Esophagus muscularis mucosa (tissue), 4 donors: ENCODE results near the gene CNGA1. TPM values are rescaled to one million over a fixed set of nuclear protein-coding genes. Genes with fewer than 3 reads are reported as not detected.

ENCODE experiments used
- DNase-seq: peaks from one replicate; pipeline ENCODE4 v3.0.0-alpha.2; 2017; ENCODE audit errors: extremely low spot score
- H3K27ac ChIP-seq, 4 donors: fragments of 200-600 bp; sonication (generic); replicated peaks in 1 of 4; 1 replicate in 3 of 4; 2 replicates in 1 of 4; pipeline ENCODE4 v1.5.1; 2016 to 2019; ENCODE audit warnings: mild to moderate bottlenecking in 1 of 4
- H3K27me3 ChIP-seq, 4 donors: fragments of 200-600 bp; sonication (generic); one replicate each; pipeline versions ENCODE4 v1.5.1 to v1.6.0; 2016 to 2019
- H3K36me3 ChIP-seq, 4 donors: fragments of 200-600 bp; sonication (generic); one replicate each; pipeline ENCODE4 v1.5.1; 2016 to 2019
- H3K4me1 ChIP-seq, 4 donors: fragments of 200-600 bp; sonication (generic); one replicate each; pipeline ENCODE4 v1.5.1; 2016 to 2019
- H3K4me3 ChIP-seq, 4 donors: fragments of 200-600 bp; sonication (generic); 1 replicate in 2 of 4; 2 replicates in 2 of 4; pipeline ENCODE4 v1.5.1; 2016 to 2019; ENCODE audit warnings: mild to moderate bottlenecking in 4 of 4, moderate library complexity in 1 of 4
- H3K9me3 ChIP-seq, 4 donors: fragments of 200-600 bp; sonication (generic); 1 replicate in 3 of 4; 2 replicates in 1 of 4; pipeline ENCODE4 v1.5.1; 2016 to 2019
- EP300 ChIP-seq: sonication (generic); formaldehyde crosslinking; IDR thresholded peaks from one replicate; pipeline ENCODE4 v1.6.1; 2017; ENCODE audit warnings: antibody characterized with exemption
- POLR2A ChIP-seq: fragments of 450-650 bp; IDR thresholded peaks from one replicate; pipeline ENCODE4 v1.6.1; 2017; ENCODE audit warnings: antibody characterized with exemption, moderate library complexity, mild to moderate bottlenecking, low read depth
- POLR2AphosphoS5 ChIP-seq, 2 donors: sonication (generic); formaldehyde crosslinking; IDR thresholded peaks; one replicate each; pipeline ENCODE4 v1.6.1; 2017; ENCODE audit warnings: antibody characterized with exemption in 2 of 2
- WGBS: methylation state at CpG from one replicate; pipeline ENCODE4 v1.1.5; 2018; 5-methylcytosine and 5-hydroxymethylcytosine counted together
- intact Hi-C: fragments of 100-400 bp; cut with DNase I; formaldehyde crosslinking; loops from one replicate; pipeline ENCODE4 v1.15.1; 2023
- total RNA-seq, 4 donors: library from RNA; depleted of rRNA; stranded (reverse); fragments of >200 nt; gene quantifications; one replicate each; pipeline versions ENCODE4 v1.1.0 to v1.2.1, GENCODE V29; 2016
- TF ChIP-seq, protein P1 (sequence below), 3 experiments: fragments of 200-600 bp in 2 of 3; fragments of 450-650 bp in 1 of 3; sonication (generic) in 2 of 3; IDR thresholded peaks; one replicate each; pipeline ENCODE4 v1.5.1; 2017 to 2019; ENCODE audit warnings: antibody characterized with exemption in 3 of 3, mild to moderate bottlenecking in 2 of 3, moderate library complexity in 1 of 3

The CNGA1 gene
- total RNA-seq, 4 donors from 2014 or later, result 0.33 to 4.0 TPM; not detected in 2

DNA sequence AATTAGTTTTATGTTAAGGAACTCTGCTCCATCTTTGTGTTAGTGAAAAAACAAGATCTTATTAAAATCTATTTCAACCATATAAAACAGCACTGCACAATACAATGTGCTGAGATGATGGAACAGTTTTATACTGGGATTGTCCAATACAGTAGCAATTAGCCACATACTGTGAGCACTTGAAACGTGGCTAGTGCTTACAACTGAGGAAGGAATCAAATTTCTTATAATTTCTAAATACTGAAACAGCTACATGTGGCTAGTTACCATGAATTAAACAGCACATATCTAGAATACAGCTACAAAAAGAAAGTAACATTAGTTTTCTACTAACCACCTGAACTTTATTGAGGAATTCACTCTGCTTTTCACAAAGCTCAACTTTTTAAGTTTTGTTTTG is 116.8 kb downstream of the CNGA1 start:
- Histone ChIP-seq H3K27ac (no peak overlapping the region), H3K27me3 (no peaks in the 10 kb centered on the region), H3K36me3 (peaks cover 45 to 96% (median 72%) of the 10 kb centered on the region in 4 donors), H3K4me1 (no peaks in the 10 kb centered on the region), H3K4me3 (no peak overlapping the region), H3K9me3 (no peaks in the 10 kb centered on the region)
- DNase-seq, result no peak
- intact Hi-C loops, result no loop called here
- 76% methylated on average over 1 of the region's 1 CpG for WGBS
- TF ChIP-seq POLR2AphosphoS5 (IDR thresholded peaks at IDR 0.05) (no peak), EP300 (no peak), POLR2A (no peak)
- TF ChIP-seq, protein P1, sequence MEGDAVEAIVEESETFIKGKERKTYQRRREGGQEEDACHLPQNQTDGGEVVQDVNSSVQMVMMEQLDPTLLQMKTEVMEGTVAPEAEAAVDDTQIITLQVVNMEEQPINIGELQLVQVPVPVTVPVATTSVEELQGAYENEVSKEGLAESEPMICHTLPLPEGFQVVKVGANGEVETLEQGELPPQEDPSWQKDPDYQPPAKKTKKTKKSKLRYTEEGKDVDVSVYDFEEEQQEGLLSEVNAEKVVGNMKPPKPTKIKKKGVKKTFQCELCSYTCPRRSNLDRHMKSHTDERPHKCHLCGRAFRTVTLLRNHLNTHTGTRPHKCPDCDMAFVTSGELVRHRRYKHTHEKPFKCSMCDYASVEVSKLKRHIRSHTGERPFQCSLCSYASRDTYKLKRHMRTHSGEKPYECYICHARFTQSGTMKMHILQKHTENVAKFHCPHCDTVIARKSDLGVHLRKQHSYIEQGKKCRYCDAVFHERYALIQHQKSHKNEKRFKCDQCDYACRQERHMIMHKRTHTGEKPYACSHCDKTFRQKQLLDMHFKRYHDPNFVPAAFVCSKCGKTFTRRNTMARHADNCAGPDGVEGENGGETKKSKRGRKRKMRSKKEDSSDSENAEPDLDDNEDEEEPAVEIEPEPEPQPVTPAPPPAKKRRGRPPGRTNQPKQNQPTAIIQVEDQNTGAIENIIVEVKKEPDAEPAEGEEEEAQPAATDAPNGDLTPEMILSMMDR (IDR thresholded peaks at IDR 0.05), result no peak

DNA sequence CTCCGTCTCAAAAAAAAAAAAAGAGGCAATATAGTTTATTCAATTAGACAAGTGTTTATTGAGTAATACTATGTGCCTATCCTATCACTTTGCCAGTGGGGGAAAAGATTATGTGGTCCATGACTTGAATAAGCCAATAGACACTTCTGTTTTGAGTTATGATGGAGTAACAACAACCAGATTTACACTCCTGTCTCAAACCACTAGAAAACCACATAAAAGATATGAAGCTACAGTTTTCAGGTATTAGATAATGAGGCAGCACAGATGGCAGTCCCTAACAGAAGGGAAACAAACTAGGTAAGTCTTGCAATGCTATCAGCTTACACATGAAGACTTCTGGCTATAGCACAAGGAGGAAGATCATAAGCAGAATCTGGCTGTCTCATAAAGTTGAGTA is 124.6 kb downstream of the CNGA1 start:
- H3K4me3 ChIP-seq, result no peak overlapping the region
- no peaks in the 10 kb centered on the region for H3K4me1 ChIP-seq
- H3K36me3 ChIP-seq, result peaks cover 36 to 95% (median 57%) of the 10 kb centered on the region in 4 donors
- H3K27me3 ChIP-seq, result no peaks in the 10 kb centered on the region
- TF ChIP-seq EP300 (no peak), POLR2A (no peak)
- H3K27ac ChIP-seq, result no peak overlapping the region
- DNase-seq, result no peak
- intact Hi-C loops, result no loop called here
- H3K9me3 ChIP-seq, result no peaks in the 10 kb centered on the region
- 95% methylated on average over 1 of the region's 1 CpG for WGBS

Other genes starting within 250 kb of the CNGA1 start
- 1 to 10 TPM; 1.2 to 4.8 (median 2.8) TPM for gene CORIN, start 178.6 kb downstream of the CNGA1 start, total RNA-seq
- 10 to 100 TPM in 3 of 4 donors, 1 to 10 TPM in 1; 6.5 to 15.0 (median 10.6) TPM for gene NFXL1, start 102.1 kb downstream of the CNGA1 start, total RNA-seq
- 1 to 10 TPM in 1 of 4 donors, under 1 TPM in 3; 0.33 to 1.3 (median 0.60) TPM for gene NIPAL1, start 91 bp upstream of the CNGA1 start, total RNA-seq
- gene TXK, start 117.6 kb upstream of the CNGA1 start, total RNA-seq, result 1 to 10 TPM in 3 of 4 donors, under 1 TPM in 1; 0.92 to 2.1 (median 1.1) TPM